ENCODE data around the gene NT5E.

GRCh38 chr6:85400331-85400730 lies 49.6 kb upstream of the NT5E start:
- TF ChIP-seq CTCF (IDR thresholded peaks at IDR 0.05) (no peak), POLR2AphosphoS5 (IDR thresholded peaks at IDR 0.05) (no peak)
